NCI-H128 (cell line): ENCODE data around the gene JAGN1.
"Not testable (repeated sequence)": the region's sequence is repeated elsewhere in the genome, so short reads cannot be mapped to it uniquely, and the experiment has no call there.

Experiments
- DNase-seq: peaks from one replicate; lab custom pipeline; 2025; ENCODE audit not compliant: unreplicated experiment; lab: John Stamatoyannopoulos, UW

JAGN1 gene

GRCh38 chr3:9916734-9917680, 26.6 kb downstream of the JAGN1 start, which contains the start of gene IL17RC:
IL17RC (plus strand) TSS chr3:9917098; CDS start chr3:9917316, 218 bp downstream.
- peak; percentile 16 for DNase-seq

- no peak for DNase-seq
Observed at GRCh38 chr3:9917820-9918219, 27.4 kb downstream of the JAGN1 start.

DNA sequence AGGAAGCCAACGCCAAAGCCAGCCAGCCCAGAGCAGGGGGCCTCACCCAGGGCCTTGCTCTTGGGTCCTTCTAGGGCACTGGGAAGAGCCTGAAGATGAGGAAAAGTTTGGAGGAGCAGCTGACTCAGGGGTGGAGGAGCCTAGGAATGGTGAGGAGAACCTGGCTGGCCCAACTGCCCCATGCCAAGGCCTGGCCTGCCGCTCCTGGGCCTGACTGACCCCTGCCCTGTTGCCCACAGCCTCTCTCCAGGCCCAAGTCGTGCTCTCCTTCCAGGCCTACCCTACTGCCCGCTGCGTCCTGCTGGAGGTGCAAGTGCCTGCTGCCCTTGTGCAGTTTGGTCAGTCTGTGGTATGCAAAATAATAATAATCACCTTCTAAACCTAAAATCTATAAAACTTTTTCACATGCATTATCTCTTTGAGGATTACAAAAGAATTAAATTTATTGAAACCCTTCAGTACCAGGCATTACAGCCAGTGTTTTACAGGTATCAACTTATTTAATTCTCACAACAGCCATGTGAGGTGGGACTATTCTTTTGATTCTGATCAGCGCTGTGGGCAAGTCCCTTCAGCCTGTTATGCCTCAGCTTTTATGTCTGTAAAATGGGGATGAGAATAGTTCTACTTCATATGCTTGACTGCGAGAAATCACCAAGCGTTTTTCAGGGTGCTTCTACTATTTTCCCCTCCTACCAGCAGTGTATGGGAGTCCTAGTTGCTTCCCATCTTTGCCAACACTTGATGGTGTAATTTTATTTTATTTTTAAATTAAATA, 28.0 kb downstream of the JAGN1 start:
- no peak for DNase-seq

GRCh38 chr3:9928158-9928557, 37.7 kb downstream of the JAGN1 start:
- no peak for DNase-seq

DNA sequence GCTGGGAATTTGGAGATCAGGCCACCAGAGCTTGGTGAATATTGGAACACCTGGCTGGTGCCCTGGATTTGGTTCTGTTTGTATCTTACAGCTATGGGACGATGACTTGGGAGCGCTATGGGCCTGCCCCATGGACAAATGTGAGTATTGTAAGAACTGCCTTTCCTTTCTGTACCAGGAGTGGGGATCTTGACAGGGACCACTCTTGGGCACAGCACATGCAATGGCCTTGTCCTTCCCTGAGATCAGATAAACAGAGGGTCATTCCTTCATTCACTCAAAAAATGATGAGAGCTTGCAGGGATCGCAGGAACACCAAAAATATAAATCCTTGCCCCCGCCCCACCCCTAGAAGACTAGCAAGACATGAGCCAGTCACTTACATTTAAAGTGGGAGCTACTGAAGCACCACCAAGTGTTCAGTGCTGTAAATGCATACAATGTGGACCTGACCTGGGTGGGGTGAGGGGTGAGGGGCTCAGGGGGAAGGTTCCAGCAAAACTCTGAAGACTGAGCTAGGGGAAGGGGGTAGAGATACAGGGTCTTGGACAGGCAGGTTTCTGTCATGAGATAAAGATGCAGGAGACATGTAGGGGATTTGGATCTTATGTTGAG, 40.5 kb downstream of the JAGN1 start:
- no peak for DNase-seq

- DNase-seq, result no peak
Observed at GRCh38 chr3:9932535-9932842, 42.1 kb downstream of the JAGN1 start.

- peak; percentile 57 for DNase-seq
Observed at GRCh38 chr3:9932843-9933560, 42.6 kb downstream of the JAGN1 start.

DNA sequence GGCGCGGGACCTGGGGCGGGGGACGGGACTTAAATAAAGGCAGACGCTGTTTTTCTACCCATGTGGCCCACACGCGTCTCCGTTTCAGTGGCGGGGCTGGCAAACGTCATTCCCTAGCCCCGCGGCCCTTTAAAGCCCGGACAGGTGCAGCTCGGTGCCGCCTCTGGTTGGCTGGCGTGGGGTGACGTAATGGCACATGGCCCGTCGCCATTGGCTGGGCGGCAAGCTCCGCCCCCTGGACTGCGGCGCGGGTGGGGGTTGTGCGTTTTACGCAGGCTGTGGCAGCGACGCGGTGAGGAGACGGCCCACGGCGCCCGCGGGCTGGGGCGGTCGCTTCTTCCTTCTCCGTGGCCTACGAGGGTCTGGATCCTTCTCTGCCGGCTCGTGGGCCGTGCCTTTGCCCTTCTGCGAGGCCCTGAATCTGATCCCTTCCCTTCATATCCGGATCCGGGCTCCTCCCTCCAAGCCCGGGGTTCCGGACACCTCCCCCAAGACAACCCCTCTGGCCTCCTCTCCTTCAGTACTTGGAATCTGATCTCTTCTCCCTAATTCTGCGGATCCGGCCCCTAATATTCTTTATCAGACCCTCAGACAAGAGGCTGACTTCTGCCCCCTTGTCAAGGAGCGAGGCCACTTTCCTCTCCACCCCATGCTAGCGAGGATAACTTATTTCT, 43.3 kb downstream of the JAGN1 start, which contains the start of gene CRELD1:
CRELD1 (plus strand) TSS at position 274 of the 674 bp plus-strand sequence. CDS start 605 bp downstream, outside the sequence.
- peak; percentile 77 for DNase-seq

GRCh38 chr3:9934235-9934621, 43.8 kb downstream of the JAGN1 start:
- DNase-seq, result no peak

GRCh38 chr3:9934993-9935392, 44.6 kb downstream of the JAGN1 start:
- no peak for DNase-seq

GRCh38 chr3:9935966-9936510, 45.6 kb downstream of the JAGN1 start:
- DNase-seq, result no peak

DNA sequence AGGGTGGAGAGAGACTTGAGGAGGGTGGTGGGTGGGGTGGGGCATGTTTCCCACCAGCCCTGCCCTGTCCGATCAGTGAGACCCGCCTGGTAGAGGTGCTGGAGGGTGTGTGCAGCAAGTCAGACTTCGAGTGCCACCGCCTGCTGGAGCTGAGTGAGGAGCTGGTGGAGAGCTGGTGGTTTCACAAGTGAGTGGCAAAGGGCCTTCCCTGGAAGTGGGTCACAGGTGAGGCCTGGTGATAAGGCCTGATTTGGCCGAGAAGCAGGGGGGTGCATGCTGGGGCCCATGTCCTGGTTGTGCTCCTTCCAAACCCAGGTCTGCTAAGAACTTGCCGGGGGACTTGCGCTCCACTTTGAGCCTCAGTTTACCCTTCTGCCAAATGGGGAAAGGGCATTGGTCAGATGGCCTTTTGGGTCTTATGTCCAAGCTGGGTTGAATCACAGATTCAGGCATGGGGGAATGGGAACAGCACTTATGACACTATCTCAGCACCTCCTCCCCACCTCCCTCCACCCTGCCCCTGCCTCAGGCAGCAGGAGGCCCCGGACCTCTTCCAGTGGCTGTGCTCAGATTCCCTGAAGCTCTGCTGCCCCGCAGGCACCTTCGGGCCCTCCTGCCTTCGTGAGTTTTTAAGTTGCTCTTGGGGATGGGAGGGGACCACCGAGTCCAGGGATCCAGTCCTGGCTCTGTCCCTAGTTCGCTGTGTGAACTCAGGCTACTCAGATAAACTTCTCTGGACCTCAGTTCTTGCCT, 47.3 kb downstream of the JAGN1 start:
- DNase-seq, result no peak

DNA sequence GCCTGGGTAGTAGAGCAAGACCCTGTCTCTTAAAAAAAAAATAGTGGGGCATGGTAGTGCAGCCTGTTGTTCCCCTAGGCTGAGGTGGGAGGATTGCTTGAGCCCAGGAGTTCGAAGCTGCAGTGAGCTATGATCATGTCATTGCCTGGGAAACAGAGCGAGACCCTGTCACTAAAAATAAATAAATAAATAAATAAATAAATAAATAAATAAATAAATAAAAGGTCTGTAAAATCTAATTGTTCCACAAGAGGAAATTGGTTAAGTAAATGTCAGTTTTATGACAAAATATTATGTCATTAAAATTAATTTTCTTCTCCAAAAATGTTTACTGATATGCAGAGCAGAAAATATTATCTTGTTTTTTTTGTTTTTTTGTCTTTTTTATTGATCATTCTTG, 48.6 kb downstream of the JAGN1 start:
- DNase-seq, result no peak

GRCh38 chr3:9939906-9940305, 49.5 kb downstream of the JAGN1 start:
- DNase-seq, result not testable (repeated sequence)

DNA sequence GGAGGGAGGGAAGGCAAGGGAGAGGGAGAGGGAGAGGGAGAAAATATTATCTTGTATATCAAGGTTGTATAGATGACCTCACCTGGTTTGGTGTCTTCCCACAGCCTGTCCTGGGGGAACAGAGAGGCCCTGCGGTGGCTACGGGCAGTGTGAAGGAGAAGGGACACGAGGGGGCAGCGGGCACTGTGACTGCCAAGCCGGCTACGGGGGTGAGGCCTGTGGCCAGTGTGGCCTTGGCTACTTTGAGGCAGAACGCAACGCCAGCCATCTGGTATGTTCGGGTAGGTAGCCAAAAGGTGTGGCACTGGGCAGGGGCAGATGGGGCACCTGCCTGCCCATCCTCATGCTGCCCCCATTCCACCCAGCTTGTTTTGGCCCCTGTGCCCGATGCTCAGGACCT, 50.3 kb downstream of the JAGN1 start:
- DNase-seq, result no peak

DNA sequence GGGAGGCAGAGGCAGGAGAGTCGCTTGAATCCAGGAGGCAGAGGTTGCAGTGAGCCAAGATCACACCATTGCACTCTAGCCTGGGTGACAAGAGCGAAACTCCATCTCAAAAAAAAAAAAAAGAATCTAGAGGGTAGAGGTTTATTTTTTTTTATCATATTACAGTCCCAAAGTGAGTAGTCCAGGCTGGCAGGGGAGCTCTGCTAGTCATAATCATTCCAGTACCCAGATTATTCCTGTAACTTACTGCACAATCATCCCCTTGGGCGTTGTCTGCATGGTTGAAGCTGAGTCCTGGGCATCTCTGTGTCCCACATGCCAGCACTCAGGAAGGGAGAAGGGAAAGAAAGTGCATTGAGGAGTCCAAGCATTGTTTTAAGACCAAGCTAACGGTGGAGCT, 51.8 kb downstream of the JAGN1 start:
- DNase-seq, result no peak

- no peak for DNase-seq
Observed at GRCh38 chr3:9942934-9943690, 52.7 kb downstream of the JAGN1 start.
